Spleen (tissue), 11 donors: ENCODE measurements around the gene GNGT2. TPM values are rescaled to one million over a fixed set of nuclear protein-coding genes. Genes with fewer than 3 reads are reported as not detected.

Experiments
- DNase-seq: peaks from one replicate; pipeline ENCODE4 v3.0.0-alpha.2; 2020
- H3K27ac ChIP-seq, 8 donors: fragments of 200-600 bp; sonication (generic) in 7 of 8; 1 replicate in 4 of 8; 2 replicates in 4 of 8; pipeline versions ENCODE4 v1.5.0 to v1.8.0; 2016 to 2021; ENCODE audit warnings: inconsistent platforms in 4 of 8, mild to moderate bottlenecking in 4 of 8, moderate library complexity in 1 of 8
- H3K27me3 ChIP-seq, 7 donors: fragments of 200-600 bp; sonication (generic) in 6 of 7; replicated peaks in 1 of 7; 1 replicate in 4 of 7; 2 replicates in 3 of 7; pipeline versions ENCODE4 v1.5.0 to v1.8.0; 2016 to 2021; ENCODE audit warnings: inconsistent platforms in 3 of 7, mild to moderate bottlenecking in 1 of 7
- H3K36me3 ChIP-seq, 6 donors: fragments of 200-600 bp; sonication (generic) in 5 of 6; 1 replicate in 4 of 6; 2 replicates in 2 of 6; pipeline versions ENCODE4 v1.5.0 to v1.8.0; 2016 to 2021; ENCODE audit warnings: inconsistent platforms in 2 of 6
- H3K4me1 ChIP-seq, 6 donors: fragments of 200-600 bp; sonication (generic) in 5 of 6; 1 replicate in 3 of 6; 2 replicates in 3 of 6; pipeline versions ENCODE4 v1.5.0 to v1.8.0; 2016 to 2021; ENCODE audit warnings: inconsistent platforms in 3 of 6
- H3K4me3 ChIP-seq, 8 donors: fragments of 200-600 bp; sonication (generic) in 7 of 8; 1 replicate in 4 of 8; 2 replicates in 4 of 8; pipeline versions ENCODE4 v1.5.0 to v1.8.0; 2016 to 2021; ENCODE audit warnings: inconsistent platforms in 4 of 8, mild to moderate bottlenecking in 4 of 8, moderate library complexity in 2 of 8
- H3K9me3 ChIP-seq, 8 donors: fragments of 200-600 bp; sonication (generic) in 7 of 8; 1 replicate in 4 of 8; 2 replicates in 4 of 8; pipeline versions ENCODE4 v1.5.0 to v1.8.0; 2016 to 2021; ENCODE audit warnings: inconsistent platforms in 4 of 8
- CTCF ChIP-seq, 11 experiments: fragments of 200-600 bp in 7 of 11; fragments of 450-650 bp in 4 of 11; sonication (generic) in 4 of 11; IDR thresholded peaks in 8 of 11; conservative IDR thresholded peaks in 3 of 11; 1 replicate in 7 of 11; 2 replicates in 4 of 11; pipeline versions ENCODE4 v1.4.0 to v1.8.0; 2016 to 2021; ENCODE audit warnings: antibody characterized with exemption in 11 of 11, inconsistent platforms in 4 of 11, mild to moderate bottlenecking in 1 of 11
- POLR2A ChIP-seq, 3 donors: fragments of 450-650 bp; IDR thresholded peaks; one replicate each; pipeline ENCODE4 v1.5.1; 2017; ENCODE audit warnings: antibody characterized with exemption in 3 of 3, mild to moderate bottlenecking in 1 of 3
- POLR2AphosphoS5 ChIP-seq, 3 donors: sonication (generic); formaldehyde crosslinking; IDR thresholded peaks; one replicate each; pipeline ENCODE4 v1.5.1; 2017; ENCODE audit warnings: antibody characterized with exemption in 3 of 3
- WGBS, 5 donors: extraction: QIAGEN DNeasy Blood & Tissue Kit in 3 of 5; methylation state at CpG; one replicate each; pipeline versions ENCODE4 v1.1.5 to v1.1.7; 2013 to 2018; 5-methylcytosine and 5-hydroxymethylcytosine counted together
- intact Hi-C: fragments of 100-400 bp; cut with DNase I; formaldehyde crosslinking; loops from one replicate; pipeline ENCODE4 v1.15.0; 2023; ENCODE audit warnings: low total_unique reads
- polyA plus RNA-seq, 3 donors: library from polyadenylated mRNA; stranded (reverse); fragments of 200-250 nt; gene quantifications; one replicate each; pipeline ENCODE4 v1.2.1, GENCODE V29; 2013
- total RNA-seq, 7 donors: library from RNA; depleted of rRNA in 3 of 7; stranded (reverse); fragments of >200 nt in 3 of 7; fragmentation: NEBNext Ultra II Directional in 4 of 7; extraction: Animal tissue kit (Norgen Biotek cat#: 25700) in 4 of 7; gene quantifications; one replicate each; pipeline versions ENCODE4 v1.1.0 to v1.2.1, GENCODE V29; 2016 to 2021
- donor health status: healthy with polysubstance abuse.
- donor health status: DM: no; HTN: no; CAD: no; lungs with moderate emphysema.
- donor health status: DM: no; HTN: no; CAD: no.
- donor health status: Bipolar disorder and iron deficiency.
- donor health status: healthy.
- donor health status: DM: no; HTN: no; CAD: no.
- donor health status: DM: yes; HTN: yes; CAD: no.

GNGT2 gene
- total and polyA plus RNA-seq, 10 donors: 17.2 to 42.9 (median 22.6) TPM

DNA sequence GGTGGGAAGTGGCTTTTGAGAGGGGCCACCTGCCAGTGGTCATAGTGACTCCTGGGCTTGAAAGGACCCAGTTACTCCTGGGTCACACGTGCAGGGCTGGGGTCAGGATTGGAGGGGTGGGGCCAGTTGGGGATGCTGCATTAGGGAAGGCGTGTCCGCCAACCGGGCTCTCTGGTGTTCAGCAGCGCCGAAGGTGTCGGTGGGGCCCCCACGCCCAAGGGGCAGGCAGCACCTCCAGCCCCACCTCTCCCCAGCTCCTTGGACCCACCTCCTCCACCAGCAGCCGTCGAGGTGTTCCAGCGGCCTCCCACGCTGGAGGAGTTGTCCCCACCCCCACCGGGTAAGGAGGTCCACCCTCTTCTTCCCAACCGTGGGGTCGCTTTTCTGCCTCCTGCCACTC lies 9.6 kb upstream of the GNGT2 start:
- Histone ChIP-seq H3K4me3 (peak overlapping the region in 1 of 8 donors; percentile 88), H3K9me3 (no peaks in the 10 kb centered on the region), H3K27me3 (peaks cover 0 to 23% (median 12%) of the 10 kb centered on the region in 7 donors), H3K36me3 (peaks cover 0 to 90% (median 29%) of the 10 kb centered on the region in 6 donors), H3K4me1 (peaks cover 71 to 99% (median 83%) of the 10 kb centered on the region in 6 donors), H3K27ac (peak overlapping the region; percentile 60 to 94 (median 87))
- TF ChIP-seq POLR2A (IDR thresholded peaks at IDR 0.05) (no peak), POLR2AphosphoS5 (IDR thresholded peaks at IDR 0.05) (peak in 2 of 3 donors; percentile 41 to 52), CTCF (IDR thresholded peaks at IDR 0.05 in 8 of 11, conservative IDR thresholded peaks at IDR 0.05 in 3 of 11) (peak in 1 of 11 experiments; percentile 7)
- intact Hi-C loops: no loop called here
- DNase-seq: peak; percentile 84
- WGBS, 5 donors: 68 to 90% (median 89%) methylated on average over 13 to 15 of the region's 15 CpGs

DNA sequence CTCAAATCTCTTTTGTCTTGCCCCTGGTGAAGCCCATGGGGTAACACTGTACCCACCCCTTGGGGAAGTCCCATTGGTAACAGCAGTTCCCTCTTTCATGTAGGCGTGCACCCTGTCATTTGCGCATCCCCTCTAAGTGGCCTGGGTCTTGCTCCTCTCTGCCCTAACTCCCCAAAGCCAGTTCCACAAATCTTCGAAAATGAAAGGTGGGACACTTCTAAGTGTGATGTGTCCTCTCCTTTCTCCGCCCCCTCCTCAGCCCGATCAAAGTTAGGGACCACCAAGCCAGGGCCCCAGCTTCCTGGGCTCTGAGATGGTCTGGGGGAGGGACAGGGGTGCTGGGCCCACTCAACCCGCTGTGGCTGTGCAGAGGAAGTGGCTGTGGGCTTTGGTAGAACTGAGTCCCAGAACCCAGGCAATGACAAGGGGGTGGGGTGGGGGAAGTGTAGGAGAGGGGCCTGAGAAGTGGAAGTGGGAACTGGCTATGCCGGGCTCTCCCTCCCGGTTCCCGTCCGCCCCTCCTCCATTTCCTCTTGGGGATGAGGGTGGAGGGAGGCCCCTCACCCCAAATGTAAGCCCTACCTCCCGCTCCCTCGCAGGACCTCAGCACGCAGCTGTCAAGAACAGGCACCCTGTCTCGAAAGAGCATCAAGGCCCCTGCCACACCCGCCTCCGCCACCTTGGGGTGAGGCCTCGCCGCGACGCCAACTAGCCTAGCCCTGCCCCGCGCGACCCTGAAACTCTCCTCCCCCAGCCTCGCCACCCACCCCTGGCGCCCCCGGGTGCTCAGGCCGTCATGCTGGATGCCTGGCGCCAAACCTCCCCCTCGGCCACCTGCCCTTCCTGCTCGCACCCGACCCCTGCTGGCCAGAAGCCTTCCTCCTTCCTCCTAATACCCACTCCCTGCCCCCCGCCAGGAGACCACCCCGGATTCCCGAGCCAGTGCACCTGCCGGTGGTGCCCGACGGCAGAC lies 8.9 kb upstream of the GNGT2 start:
- H3K36me3 ChIP-seq: peaks cover 0 to 87% (median 29%) of the 10 kb centered on the region in 6 donors
- H3K27me3 ChIP-seq: peaks cover 0 to 15% (median 6%) of the 10 kb centered on the region in 7 donors
- peaks cover 75 to 99% (median 83%) of the 10 kb centered on the region in 6 donors for H3K4me1 ChIP-seq
- WGBS, 5 donors: 30 to 48% (median 30%) methylated on average over 34 to 37 of the region's 37 CpGs
- peak; percentile 92 for DNase-seq
- no peaks in the 10 kb centered on the region for H3K9me3 ChIP-seq
- intact Hi-C loops: no loop called here
- peak overlapping the region; percentile 60 to 94 (median 87) for H3K27ac ChIP-seq
- peak in 9 of 11 experiments; percentile 6 to 50 (median 42) for TF ChIP-seq CTCF (IDR thresholded peaks at IDR 0.05 in 8 of 11, conservative IDR thresholded peaks at IDR 0.05 in 3 of 11)
- peak; percentile 65 to 71 (median 66) for TF ChIP-seq POLR2AphosphoS5 (IDR thresholded peaks at IDR 0.05)
- peak in 1 of 3 donors; percentile 7 for TF ChIP-seq POLR2A (IDR thresholded peaks at IDR 0.05)
- H3K4me3 ChIP-seq: peak overlapping the region in 2 of 8 donors; percentile 9 to 88

GRCh38 chr17:49217651-49218413 lies 7.5 kb upstream of the GNGT2 start:
- H3K27me3 ChIP-seq: peaks cover 0 to under 1% (median 0%) of the 10 kb centered on the region in 7 donors
- H3K36me3 ChIP-seq: peaks cover 0 to 85% (median 28%) of the 10 kb centered on the region in 6 donors
- TF ChIP-seq POLR2A (IDR thresholded peaks at IDR 0.05) (no peak), POLR2AphosphoS5 (IDR thresholded peaks at IDR 0.05) (peak; percentile 87 to 95 (median 93)), CTCF (IDR thresholded peaks at IDR 0.05 in 8 of 11, conservative IDR thresholded peaks at IDR 0.05 in 3 of 11) (peak in 1 of 11 experiments; percentile 18)
- H3K27ac ChIP-seq: peak overlapping the region; percentile 60 to 94 (median 87)
- 33 to 42% (median 34%) methylated on average over 17 of the region's 17 CpGs for WGBS, 5 donors
- peak overlapping the region in 5 of 8 donors; percentile 10 to 88 (median 13) for H3K4me3 ChIP-seq
- intact Hi-C loops: no loop called here
- peaks cover 73 to 99% (median 83%) of the 10 kb centered on the region in 6 donors for H3K4me1 ChIP-seq
- DNase-seq: peak; percentile 93
- H3K9me3 ChIP-seq: no peaks in the 10 kb centered on the region
